ENCODE results near the gene SPAG5.

Gene SPAG5

DNA sequence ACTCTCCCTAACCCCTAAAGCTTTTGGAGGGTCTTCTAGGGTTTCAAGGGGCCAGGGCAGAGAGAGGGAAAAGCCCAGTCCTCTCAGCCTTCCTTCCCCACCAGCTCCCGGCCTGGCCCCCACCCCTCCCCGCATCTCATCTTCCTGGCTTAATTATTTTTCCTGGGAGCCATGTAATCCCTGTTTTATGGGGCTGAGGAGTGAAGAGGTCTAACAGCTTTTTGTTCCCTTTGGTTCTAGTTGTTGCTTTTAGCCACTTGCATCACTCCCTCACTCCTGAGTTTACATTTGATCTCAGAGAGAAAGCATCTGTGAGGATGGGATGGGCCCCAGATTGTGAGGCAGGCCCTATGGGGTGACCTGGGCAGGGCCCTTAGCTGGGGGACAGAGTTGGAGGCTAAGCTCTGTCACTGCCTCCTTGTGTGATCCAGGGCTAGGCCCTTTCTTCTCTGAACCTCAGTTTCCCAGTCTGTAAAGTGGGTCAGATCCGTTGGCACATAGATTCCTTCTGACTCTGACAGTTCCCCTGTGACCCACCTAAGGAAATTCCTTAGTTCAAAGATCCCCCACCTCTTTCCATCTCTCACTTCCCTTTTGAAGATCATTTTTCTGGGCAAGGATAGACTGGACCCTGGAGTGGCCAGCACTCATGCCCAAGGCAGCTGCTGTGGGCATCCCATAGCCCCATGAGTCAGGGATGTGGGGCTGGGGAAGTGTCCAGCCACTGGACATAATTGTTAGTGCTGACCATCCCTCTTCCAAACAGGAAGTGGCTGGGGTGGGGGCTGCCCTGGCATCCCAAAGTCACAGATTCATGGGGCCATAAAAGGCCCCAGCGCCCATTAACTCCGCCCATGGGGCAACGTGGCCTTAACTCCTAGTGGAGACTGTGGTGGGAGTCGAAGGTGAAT lies 66.5 kb downstream of the SPAG5 start:
- Histone ChIP-seq H3K36me3 (ENCODE audit: control insufficient read depth in 4 of 4, insufficient read depth in 4 of 4, low read length in 3 of 4) (no peaks in the 10 kb centered on the region), H3K4me3 (ENCODE audit: control insufficient read depth in 1 of 7, extremely low read depth in 1 of 7, insufficient read depth in 4 of 7, low read depth in 2 of 7, low read length in 6 of 7) (no peak overlapping the region), H3K9me3 (ENCODE audit: control extremely low read depth in 1 of 5, control insufficient read depth in 4 of 5, insufficient read depth in 2 of 5, low read depth in 1 of 5, low read length in 4 of 5) (no peaks in the 10 kb centered on the region), H3K4me1 (ENCODE audit: control extremely low read depth in 1 of 4, control insufficient read depth in 4 of 4, insufficient read depth in 4 of 4, low read length in 3 of 4) (no peaks in the 10 kb centered on the region), H3K27ac (ENCODE audit: insufficient read depth in 1 of 2, low read depth in 1 of 2, low read length in 2 of 2, poor library complexity in 1 of 2, severe bottlenecking in 2 of 2) (no peak overlapping the region), H3K27me3 (replicated peaks in 2 of 5; ENCODE audit: control insufficient read depth in 4 of 5, insufficient read depth in 5 of 5, low read length in 4 of 5) (no peaks in the 10 kb centered on the region)
- 95% methylated on average over 5 of the region's 7 CpGs for WGBS (ENCODE audit: insufficient coverage)
- CTCF ChIA-PET = interaction anchor here (1.2 to 19.4 kb wide), 4 partner anchors 8 to 44 kb away, joined by 3 to 260 read pairs (median 8); partner anchors contain the start of gene ALDOC
- POLR2A ChIA-PET = no interaction called here
- no peak for DNase-seq

DNA sequence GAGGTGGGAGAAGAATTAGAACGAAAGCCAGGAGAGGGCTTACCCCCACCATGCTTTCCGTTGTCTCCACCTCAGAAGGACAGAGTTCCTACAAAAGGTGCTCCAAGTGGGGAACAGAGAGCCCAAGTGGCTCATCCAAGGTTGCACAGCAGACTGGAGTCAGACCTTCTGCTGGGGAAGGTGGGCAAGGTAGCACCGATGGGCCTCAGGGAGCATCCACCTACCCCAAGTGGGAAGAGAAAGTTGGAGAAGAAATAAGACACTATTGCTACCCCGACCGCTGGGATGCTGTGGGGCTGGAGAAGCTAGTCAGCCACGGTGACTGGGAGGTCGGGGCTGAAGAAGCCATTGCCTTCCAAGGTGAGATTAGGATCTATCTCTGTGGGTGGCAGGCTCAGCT lies 67.9 kb downstream of the SPAG5 start:
- Histone ChIP-seq H3K27me3 (replicated peaks in 2 of 5; ENCODE audit: control insufficient read depth in 4 of 5, insufficient read depth in 5 of 5, low read length in 4 of 5) (no peaks in the 10 kb centered on the region), H3K4me1 (ENCODE audit: control extremely low read depth in 1 of 4, control insufficient read depth in 4 of 4, insufficient read depth in 4 of 4, low read length in 3 of 4) (no peaks in the 10 kb centered on the region), H3K9me3 (ENCODE audit: control extremely low read depth in 1 of 5, control insufficient read depth in 4 of 5, insufficient read depth in 2 of 5, low read depth in 1 of 5, low read length in 4 of 5) (no peaks in the 10 kb centered on the region), H3K4me3 (ENCODE audit: control insufficient read depth in 1 of 7, extremely low read depth in 1 of 7, insufficient read depth in 4 of 7, low read depth in 2 of 7, low read length in 6 of 7) (no peak overlapping the region), H3K27ac (ENCODE audit: insufficient read depth in 1 of 2, low read depth in 1 of 2, low read length in 2 of 2, poor library complexity in 1 of 2, severe bottlenecking in 2 of 2) (no peak overlapping the region), H3K36me3 (ENCODE audit: control insufficient read depth in 4 of 4, insufficient read depth in 4 of 4, low read length in 3 of 4) (no peaks in the 10 kb centered on the region)
- DNase-seq = no peak
- ChIA-PET POLR2A (no interaction called here), CTCF (interaction anchor here (1.2 to 19.4 kb wide), 4 partner anchors 9 to 45 kb away, joined by 3 to 260 read pairs (median 8); partner anchors contain the start of gene ALDOC)
- 80% methylated on average over 7 of the region's 7 CpGs for WGBS (ENCODE audit: insufficient coverage)

DNA sequence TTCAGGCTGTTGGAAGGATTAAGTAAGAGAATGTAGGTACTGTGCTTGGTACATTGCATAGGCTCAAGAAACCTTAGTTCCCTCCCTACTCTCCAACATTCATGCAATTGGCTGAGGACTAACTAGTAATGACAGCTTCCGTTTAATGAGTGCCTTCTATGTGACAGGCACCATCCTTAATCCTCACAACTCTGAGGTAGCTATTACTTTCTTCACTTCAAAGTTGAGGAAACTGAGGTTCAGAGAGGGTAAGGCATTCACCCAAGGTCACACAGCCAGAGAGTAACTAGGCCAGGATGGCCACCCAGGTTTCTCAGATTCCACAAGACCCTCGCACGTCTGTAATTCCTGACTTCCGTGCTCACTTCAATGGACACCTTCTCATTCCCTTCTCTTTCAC lies 68.6 kb downstream of the SPAG5 start:
- no peaks in the 10 kb centered on the region for H3K9me3 ChIP-seq (ENCODE audit: control extremely low read depth in 1 of 5, control insufficient read depth in 4 of 5, insufficient read depth in 2 of 5, low read depth in 1 of 5, low read length in 4 of 5)
- H3K4me3 ChIP-seq (ENCODE audit: control insufficient read depth in 1 of 7, extremely low read depth in 1 of 7, insufficient read depth in 4 of 7, low read depth in 2 of 7, low read length in 6 of 7) = no peak overlapping the region
- DNase-seq = no peak
- CTCF ChIA-PET = interaction anchor here (0.6 to 19.4 kb wide), 2 partner anchors 33 to 93 kb away, joined by 3 to 260 read pairs; no protein-coding TSS in a partner anchor
- no peak overlapping the region for H3K27ac ChIP-seq (ENCODE audit: insufficient read depth in 1 of 2, low read depth in 1 of 2, low read length in 2 of 2, poor library complexity in 1 of 2, severe bottlenecking in 2 of 2)
- no peaks in the 10 kb centered on the region for H3K27me3 ChIP-seq (replicated peaks in 2 of 5; ENCODE audit: control insufficient read depth in 4 of 5, insufficient read depth in 5 of 5, low read length in 4 of 5)
- POLR2A ChIA-PET = no interaction called here
- WGBS (ENCODE audit: insufficient coverage) = 100% methylated on average over 3 of the region's 4 CpGs
- no peaks in the 10 kb centered on the region for H3K36me3 ChIP-seq (ENCODE audit: control insufficient read depth in 4 of 4, insufficient read depth in 4 of 4, low read length in 3 of 4)
- H3K4me1 ChIP-seq (ENCODE audit: control extremely low read depth in 1 of 4, control insufficient read depth in 4 of 4, insufficient read depth in 4 of 4, low read length in 3 of 4) = no peaks in the 10 kb centered on the region

DNA sequence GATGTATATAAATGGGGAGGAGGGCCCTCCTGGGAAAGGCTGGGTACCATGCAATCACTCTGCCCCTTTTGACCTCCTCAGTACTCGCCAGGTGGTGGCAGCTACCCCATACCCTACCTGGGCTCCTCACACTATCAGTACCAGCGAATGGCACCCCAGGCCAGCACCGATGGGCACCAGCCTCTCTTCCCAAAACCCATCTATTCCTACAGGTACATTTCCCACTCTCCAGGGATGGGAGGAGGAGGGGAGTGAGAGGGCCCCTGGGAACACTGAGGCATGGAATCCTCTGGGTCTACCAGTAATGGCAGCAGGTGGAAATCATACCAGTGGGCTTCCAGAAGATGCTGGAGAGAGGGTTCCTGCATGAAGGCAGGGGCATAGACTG lies 69.8 kb downstream of the SPAG5 start:
- H3K27ac ChIP-seq (ENCODE audit: insufficient read depth in 1 of 2, low read depth in 1 of 2, low read length in 2 of 2, poor library complexity in 1 of 2, severe bottlenecking in 2 of 2) = no peak overlapping the region
- CTCF ChIA-PET = interaction anchor here (1.6 to 19.4 kb wide), 2 partner anchors 18 to 32 kb away, joined by 4 to 260 read pairs; no protein-coding TSS in a partner anchor
- H3K4me3 ChIP-seq (ENCODE audit: control insufficient read depth in 1 of 7, extremely low read depth in 1 of 7, insufficient read depth in 4 of 7, low read depth in 2 of 7, low read length in 6 of 7) = no peak overlapping the region
- POLR2A ChIA-PET = no interaction called here
- no peak for DNase-seq
- whole genome bisulfite sequencing (ENCODE audit: insufficient coverage) = no CpG with 5 or more reads among the region's 3 CpGs
- no peaks in the 10 kb centered on the region for H3K27me3 ChIP-seq (replicated peaks in 2 of 5; ENCODE audit: control insufficient read depth in 4 of 5, insufficient read depth in 5 of 5, low read length in 4 of 5)
- H3K36me3 ChIP-seq (ENCODE audit: control insufficient read depth in 4 of 4, insufficient read depth in 4 of 4, low read length in 3 of 4) = no peaks in the 10 kb centered on the region
- H3K4me1 ChIP-seq (ENCODE audit: control extremely low read depth in 1 of 4, control insufficient read depth in 4 of 4, insufficient read depth in 4 of 4, low read length in 3 of 4) = no peaks in the 10 kb centered on the region
- H3K9me3 ChIP-seq (ENCODE audit: control extremely low read depth in 1 of 5, control insufficient read depth in 4 of 5, insufficient read depth in 2 of 5, low read depth in 1 of 5, low read length in 4 of 5) = no peaks in the 10 kb centered on the region

- Histone ChIP-seq H3K27me3 (replicated peaks in 2 of 5; ENCODE audit: control insufficient read depth in 4 of 5, insufficient read depth in 5 of 5, low read length in 4 of 5) (no peaks in the 10 kb centered on the region), H3K36me3 (ENCODE audit: control insufficient read depth in 4 of 4, insufficient read depth in 4 of 4, low read length in 3 of 4) (no peaks in the 10 kb centered on the region), H3K4me1 (ENCODE audit: control extremely low read depth in 1 of 4, control insufficient read depth in 4 of 4, insufficient read depth in 4 of 4, low read length in 3 of 4) (no peaks in the 10 kb centered on the region), H3K4me3 (ENCODE audit: control insufficient read depth in 1 of 7, extremely low read depth in 1 of 7, insufficient read depth in 4 of 7, low read depth in 2 of 7, low read length in 6 of 7) (no peak overlapping the region), H3K27ac (ENCODE audit: insufficient read depth in 1 of 2, low read depth in 1 of 2, low read length in 2 of 2, poor library complexity in 1 of 2, severe bottlenecking in 2 of 2) (no peak overlapping the region), H3K9me3 (ENCODE audit: control extremely low read depth in 1 of 5, control insufficient read depth in 4 of 5, insufficient read depth in 2 of 5, low read depth in 1 of 5, low read length in 4 of 5) (no peaks in the 10 kb centered on the region)
- DNase-seq = no peak
- POLR2A ChIA-PET = no interaction called here
- WGBS (ENCODE audit: insufficient coverage) = 86% methylated on average over 9 of the region's 9 CpGs
- CTCF ChIA-PET = interaction anchor here (1.6 to 19.4 kb wide), 2 partner anchors 19 to 32 kb away, joined by 4 to 260 read pairs; no protein-coding TSS in a partner anchor
Measured at GRCh38 chr17:28528327-28529012, 70.4 kb downstream of the SPAG5 start.

DNA sequence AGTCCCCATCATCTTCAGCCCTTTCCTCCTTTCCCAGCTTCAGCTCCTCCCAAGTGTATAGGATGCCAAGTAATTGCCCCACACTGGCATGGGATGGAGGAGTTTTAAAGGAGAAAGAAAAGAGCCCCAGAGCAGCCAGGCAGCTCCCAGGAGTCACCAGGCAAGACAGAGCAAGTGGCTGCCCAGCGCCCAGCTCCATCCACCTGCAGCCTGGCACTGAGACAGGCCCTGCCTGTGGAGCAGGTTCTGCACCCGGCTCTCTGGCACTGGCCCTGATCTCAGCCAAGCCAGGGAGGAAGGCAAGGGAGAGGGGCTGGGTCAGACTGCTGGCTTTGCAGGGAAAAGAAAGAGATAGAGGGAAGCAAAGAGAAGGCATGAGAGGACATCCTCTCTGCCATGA lies 71.0 kb downstream of the SPAG5 start:
- no peaks in the 10 kb centered on the region for H3K9me3 ChIP-seq (ENCODE audit: control extremely low read depth in 1 of 5, control insufficient read depth in 4 of 5, insufficient read depth in 2 of 5, low read depth in 1 of 5, low read length in 4 of 5)
- H3K4me3 ChIP-seq (ENCODE audit: control insufficient read depth in 1 of 7, extremely low read depth in 1 of 7, insufficient read depth in 4 of 7, low read depth in 2 of 7, low read length in 6 of 7) = no peak overlapping the region
- ChIA-PET CTCF (interaction anchor here (19.4 kb wide), 1 partner anchor 31 kb away, joined by 260 read pairs; no protein-coding TSS in a partner anchor), POLR2A (no interaction called here)
- no peak overlapping the region for H3K27ac ChIP-seq (ENCODE audit: insufficient read depth in 1 of 2, low read depth in 1 of 2, low read length in 2 of 2, poor library complexity in 1 of 2, severe bottlenecking in 2 of 2)
- no peak for DNase-seq
- H3K36me3 ChIP-seq (ENCODE audit: control insufficient read depth in 4 of 4, insufficient read depth in 4 of 4, low read length in 3 of 4) = no peaks in the 10 kb centered on the region
- no peaks in the 10 kb centered on the region for H3K27me3 ChIP-seq (replicated peaks in 2 of 5; ENCODE audit: control insufficient read depth in 4 of 5, insufficient read depth in 5 of 5, low read length in 4 of 5)
- no peaks in the 10 kb centered on the region for H3K4me1 ChIP-seq (ENCODE audit: control extremely low read depth in 1 of 4, control insufficient read depth in 4 of 4, insufficient read depth in 4 of 4, low read length in 3 of 4)
- 100% methylated on average over 2 of the region's 2 CpGs for WGBS (ENCODE audit: insufficient coverage)

Data from common myeloid progenitor, CD34-positive (primary cell).